GM18909 (cell line): ENCODE measurements around the gene ZNF785.
A peak's percentile ranks its signal among the peaks of the same experiment; 100 is the strongest.
"Not testable (repeated sequence)": the region's sequence is repeated elsewhere in the genome, so short reads cannot be mapped to it uniquely, and the experiment has no call there.

Source experiments
- ATAC-seq: cut with Tn5 transposase; IDR thresholded peaks from one replicate; pipeline ENCODE4 v1.9.1; 2021; ENCODE audit warnings: mild to moderate bottlenecking; ENCODE audit not compliant: unreplicated experiment, poor library complexity

ZNF785 gene

DNA sequence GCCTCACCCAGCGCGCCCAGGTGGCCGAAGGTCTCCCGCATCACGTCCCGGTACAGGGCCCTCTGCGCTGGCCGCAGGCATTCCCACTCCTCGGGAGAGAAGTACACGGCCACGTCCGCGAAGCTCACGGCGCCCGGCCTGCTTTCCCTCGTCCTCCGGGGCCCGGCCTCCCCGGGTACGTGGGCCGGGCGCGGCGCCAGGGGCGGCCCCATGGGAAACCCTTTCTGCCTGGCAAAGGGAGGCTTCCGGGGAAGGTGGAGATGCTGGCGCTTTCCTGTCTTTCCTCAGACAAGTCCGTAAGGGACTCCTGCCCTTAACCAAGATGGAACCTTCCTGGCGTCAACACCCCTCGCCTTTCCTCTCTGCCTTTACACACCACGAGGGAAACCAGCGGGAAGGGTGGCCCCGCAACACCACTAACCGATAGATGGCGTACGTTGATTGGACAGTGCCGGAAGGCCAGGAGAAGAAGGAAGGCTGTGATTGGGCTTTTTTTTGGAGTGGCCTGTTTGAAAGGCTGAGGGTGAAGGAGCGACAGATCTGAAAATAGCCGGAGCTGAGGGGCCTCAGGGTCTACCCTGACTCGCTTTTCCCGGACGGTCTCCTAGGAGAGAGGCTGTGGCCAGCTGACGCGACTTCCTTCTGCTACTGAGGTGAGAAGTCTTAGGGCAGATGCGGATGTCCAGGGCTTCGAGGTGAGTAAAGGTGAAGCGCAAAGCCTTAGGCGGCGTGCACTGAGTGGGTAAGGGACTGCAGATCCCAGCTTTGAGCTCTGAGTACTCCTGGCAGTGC is at the start of gene ZNF785:
ZNF785 (minus strand) TSS at position 298 of the 792 bp plus-strand sequence; CDS start at position 212, 86 bp downstream.
- peak; percentile 91 for ATAC-seq

DNA sequence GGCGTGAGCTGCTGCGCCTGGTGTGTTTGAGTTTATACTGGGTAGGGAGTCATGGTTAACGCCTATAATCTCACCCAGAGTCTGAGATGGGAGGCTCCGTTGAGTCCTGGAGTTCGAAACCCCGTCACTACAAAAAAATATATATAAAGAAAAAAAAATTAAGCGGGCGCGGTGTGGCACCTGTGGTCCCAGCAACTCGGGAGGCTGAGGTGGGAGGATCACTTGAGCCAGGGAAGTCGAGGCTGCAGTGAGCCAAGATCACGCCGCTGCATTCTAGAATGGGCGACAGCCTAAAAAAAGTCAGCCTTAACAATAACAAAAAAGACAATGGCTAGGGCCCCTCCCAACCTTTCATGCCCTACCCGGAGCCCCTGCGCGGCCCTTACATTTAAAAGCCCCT is 48.0 kb upstream of the ZNF785 start:
- ATAC-seq: no peak

DNA sequence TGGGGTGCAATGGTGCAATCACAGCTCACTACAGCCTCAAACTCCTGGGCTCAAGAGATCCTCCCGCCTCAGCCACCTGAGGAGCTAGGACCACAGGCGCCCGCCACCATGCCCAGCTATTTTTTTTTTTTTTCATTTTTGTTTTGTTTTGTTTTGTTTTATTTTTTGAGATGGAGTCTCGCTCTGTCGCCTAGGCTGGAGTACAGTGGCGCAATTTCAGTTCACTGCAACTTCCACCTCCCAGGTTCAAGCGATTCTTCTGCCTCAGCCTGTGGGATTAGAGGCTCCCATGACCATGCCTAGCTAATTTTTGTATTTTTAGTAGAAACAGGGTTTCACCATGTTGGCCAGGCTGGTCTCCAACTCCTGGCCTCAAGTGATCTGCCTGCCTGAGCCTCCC is 47.0 kb upstream of the ZNF785 start:
- not testable (repeated sequence) for ATAC-seq

DNA sequence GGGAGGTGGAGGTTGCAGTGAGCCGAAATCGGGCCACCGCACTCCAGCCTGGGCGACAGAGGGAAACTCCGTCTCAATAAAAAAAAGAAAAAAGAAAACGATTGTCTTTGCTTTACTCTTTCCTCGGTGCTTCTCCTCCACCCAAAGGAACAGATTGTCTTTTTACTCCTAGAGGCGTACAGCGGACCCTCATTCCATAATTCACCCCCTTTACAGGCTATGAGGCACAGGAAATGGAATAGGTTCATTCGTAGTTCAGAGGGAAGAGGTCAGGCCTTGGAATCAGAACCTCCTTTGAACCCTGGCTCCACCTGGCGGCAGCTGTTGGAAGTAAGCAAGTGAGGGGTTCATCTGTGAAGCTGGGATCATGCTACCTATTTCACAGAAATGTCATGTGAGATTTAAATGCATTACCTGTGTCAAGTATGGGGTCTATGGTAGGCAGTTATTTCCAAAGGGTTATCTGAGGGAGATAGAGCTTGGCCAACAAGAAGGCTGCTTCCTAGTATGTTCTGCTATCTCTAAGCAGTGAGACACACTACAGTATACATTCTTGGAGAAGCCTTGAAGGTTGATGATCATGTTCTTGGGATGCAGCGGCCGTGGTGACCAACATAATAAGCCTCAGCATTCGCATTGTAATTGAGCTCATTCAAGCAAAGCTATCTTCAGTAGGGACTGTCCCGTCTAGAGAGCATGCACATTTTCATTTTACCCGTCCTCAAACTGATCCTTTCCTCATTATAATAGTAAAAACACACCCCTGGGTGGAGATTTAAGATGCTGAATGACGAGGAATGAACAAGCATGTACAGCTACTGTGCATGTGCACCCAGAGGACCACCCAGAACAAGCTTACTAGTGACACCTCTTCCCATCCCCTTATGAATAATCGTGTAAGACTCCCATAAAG is 43.4 kb upstream of the ZNF785 start:
- ATAC-seq: no peak

DNA sequence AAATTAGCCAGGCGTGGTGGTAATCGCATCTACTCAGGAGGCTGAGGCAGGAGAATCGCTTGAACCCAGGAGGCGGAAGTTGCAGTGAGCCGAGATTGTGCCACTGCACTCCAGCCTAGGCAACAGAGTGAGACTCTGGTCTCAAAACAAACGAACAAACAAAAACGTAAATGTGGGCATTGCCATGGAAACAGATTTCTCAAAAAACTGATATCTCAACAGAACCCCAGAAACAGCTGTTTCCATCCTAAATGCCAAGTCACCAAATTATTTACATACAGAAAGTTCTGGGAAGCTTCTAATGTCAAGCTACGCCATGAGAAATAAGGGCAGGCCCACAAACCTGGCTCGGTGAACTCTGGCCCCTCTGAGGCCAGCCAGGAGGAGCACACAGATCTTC is 40.7 kb upstream of the ZNF785 start:
- ATAC-seq: no peak

DNA sequence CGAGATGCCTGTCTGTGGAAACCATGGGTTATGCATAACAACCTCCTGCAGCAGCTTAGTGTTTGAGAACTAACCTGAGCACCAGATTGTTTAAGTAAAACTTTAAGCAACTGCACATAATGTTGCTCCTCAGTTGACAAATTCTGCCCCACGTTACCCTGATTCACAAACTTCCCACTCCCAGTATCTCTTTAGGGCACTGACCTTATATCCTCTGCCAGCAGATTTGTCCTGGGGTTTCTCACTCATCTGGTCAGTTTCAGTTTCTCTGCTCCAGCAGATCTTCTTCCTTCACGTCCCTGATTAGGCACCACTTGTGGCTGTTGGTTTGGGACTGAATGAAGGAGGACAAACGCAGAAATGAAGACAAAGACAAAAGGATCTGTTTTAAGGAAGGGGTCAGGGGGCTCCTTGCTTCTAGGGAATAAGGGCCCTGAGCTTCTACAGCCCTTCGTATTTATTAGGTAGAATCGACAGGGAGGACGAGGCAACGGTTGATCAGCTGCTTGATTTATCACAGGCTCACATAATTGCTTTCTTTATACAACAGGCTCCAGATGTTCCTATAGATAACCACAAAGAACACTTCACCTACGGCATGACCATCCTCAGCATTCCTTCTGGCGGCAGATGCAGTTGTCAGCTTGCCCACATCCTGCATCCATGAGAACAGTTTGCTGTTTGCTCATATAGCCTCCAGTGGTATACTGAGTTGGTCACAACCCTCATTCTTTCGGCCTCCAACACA is 38.2 kb upstream of the ZNF785 start:
- ATAC-seq: no peak

DNA sequence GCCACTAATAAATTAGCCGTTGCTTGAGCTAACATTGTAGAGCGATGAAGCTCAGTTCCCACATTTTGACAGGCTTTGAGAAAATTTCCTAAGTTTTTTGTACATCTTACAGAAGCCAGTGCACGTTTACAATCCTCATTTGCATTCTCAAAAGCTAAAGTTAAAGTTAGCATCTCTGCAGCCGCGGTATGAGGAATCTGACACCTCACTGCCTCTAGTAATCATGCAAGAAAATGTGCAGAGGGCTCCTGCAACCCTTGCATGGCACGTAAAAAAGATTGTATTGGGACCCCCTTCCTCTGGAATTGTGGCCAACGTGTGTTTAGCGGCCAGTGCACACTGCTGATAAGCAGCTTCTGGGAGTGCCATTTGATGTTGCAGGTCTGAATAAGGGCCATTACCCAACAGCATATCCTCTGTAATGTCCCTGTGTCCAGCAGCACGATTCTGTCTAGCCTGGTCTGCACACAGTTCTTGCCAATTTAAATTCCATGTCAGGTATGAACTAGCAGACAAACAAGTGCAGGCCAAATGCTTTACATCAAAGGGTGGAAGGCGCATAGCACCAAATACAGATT is 37.0 kb upstream of the ZNF785 start:
- no peak for ATAC-seq

DNA sequence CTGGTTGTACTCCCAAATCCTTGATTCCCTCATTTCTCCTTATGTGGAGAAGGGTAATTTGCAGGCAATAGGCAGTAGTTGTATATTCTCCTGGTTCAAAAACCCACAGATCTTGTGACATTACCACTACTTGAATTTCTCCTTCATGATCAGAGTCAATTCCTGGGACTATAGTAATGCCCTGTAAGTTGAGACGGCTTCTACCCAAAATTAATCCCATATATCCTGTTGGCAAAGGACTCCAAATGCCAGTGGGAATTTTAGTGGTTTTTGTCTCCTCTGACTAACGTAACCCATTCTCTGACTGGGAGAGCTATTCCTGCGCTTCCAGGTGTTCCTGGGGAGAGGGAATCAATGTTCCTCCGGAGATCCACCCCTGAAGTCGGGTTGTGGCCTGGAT is 36.3 kb upstream of the ZNF785 start:
- no peak for ATAC-seq

DNA sequence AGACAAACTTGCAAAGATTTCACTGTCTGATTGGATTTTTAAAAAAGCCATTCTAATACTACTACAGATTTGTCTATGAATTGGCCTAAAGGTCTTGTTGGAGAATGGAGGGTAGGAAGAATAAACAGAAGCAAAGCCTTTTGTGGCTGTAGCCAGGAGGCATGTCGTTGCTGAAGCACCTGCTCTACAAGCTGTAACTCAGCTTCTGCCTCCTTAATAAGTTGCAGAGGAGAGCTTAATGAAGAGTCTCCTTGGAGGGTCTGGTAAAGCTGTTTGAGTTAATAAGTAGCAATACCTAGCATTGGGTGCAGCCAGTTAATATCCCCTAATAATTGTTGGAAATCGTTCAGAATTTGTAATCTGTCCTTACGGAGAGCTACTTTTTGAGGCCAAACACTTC is 34.7 kb upstream of the ZNF785 start:
- no peak for ATAC-seq

DNA sequence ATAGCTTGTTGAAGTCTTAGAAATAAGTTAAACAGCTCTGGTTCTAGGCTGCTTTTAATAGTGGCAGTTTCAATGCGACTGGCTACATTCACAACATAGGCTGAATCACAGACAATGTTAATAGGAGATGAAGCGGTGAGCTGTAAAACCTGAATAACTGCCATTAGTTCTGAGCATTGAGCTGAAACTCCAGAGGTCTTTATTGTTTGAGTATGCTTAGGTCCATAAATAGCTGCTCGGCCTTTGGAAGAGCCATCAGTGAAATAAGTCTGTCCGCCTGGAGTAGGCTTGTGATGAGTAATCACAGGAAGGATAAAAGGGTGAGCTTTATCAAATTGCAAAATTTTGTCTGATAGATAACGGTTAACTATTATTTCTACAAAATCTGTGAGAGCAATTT is 34.1 kb upstream of the ZNF785 start:
- no peak for ATAC-seq

DNA sequence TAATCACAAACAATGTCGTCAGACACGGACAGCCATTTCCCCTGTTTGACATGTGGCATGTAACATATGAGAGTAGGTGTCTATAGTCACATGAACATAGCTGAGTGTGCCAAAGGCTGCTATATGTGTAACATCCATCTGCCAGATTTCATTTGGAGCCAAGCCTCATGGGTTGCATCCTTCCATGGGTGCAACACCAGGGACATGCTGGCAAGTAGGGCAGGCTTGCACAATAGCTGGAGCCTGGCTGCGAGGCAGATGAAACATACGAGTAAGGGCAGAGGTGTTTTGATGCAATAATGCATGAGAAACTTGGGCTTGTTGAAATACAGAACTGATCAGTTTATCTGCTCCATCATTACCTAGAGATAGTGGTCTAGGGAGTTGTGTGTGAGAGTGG is 33.7 kb upstream of the ZNF785 start:
- ATAC-seq: no peak

DNA sequence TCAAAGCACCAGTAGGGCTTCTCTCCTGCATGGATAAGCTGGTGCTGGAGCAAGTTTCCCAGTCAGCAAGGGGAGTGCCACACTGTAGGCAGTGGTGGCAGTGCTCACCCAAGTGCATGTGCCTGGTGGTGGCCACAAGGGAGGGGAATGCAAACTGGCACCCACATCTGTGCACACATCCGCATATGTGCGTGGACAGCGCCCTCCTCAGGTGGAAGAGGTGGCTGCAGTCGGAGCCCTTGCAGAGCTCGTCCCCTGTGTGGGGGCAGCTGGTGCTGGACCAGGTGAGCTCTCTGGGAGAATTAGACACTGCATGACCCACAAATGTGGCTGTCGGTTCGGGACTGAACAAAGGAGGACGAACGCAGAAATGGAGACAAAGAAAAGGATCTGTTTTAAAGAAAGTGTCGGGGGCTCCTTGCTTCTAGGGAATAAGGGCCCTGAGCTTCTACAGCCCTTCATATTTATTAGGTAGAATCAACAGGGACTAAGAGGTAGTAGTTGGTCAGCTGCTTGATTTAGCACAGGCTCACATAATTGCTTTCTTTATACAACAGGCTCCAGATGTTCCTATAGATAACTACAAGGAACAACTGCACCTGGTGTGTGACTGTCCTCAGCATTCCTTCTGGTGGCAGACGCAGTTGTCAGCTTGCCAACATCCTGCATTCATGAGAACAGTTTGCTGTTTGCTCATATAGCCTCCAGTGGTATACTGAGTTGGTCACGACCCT is 30.0 kb upstream of the ZNF785 start:
- no peak for ATAC-seq

DNA sequence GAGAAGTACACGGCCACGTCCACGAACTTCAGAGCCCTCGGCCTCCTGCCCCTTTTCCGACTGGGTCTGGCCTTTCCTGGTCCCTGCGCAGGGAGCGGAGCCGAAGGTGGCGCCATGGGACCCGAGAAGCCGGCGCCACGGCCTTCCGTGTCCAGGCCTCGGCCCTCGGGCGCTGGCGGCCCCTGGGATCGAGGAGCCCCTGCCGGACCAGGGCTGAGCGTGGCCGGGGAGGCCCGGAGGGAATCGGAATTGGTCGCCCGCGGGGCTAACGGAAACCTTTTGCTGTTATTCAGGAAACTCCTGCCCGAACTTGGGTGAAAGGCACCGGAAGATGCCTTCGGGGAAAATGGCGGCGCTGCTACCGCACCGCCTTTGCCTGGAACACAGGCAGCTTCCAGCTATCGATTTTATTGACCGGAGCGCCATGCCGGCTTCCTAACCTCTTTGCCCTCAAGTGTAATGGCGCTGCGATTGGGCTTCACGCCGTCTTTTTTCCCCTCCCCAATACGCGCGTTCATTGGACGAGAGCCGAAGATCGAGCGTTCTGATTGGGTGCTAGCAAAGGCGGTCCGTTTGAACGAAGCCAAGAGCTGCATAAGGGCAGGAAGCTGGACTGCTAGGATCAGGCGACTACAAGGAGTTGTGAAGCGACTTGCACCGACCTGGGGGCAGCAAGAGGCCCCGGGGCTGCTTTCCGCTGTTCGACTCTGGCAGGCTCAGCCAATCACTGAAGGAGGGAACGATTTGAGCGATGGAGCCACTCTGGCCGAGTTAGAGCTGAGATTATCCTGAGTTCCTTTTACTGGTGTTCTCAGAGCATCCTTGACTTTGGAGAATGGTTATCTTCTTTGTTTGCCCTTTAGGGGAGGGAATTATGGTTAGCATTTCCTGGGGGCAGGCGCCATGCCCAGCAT is 24.7 kb upstream of the ZNF785 start, which contains the start of gene ZNF689:
ZNF689 (minus strand) TSS at position 464 of the 914 bp plus-strand sequence; CDS start at position 116, 348 bp downstream.
- peak; percentile 88 for ATAC-seq

DNA sequence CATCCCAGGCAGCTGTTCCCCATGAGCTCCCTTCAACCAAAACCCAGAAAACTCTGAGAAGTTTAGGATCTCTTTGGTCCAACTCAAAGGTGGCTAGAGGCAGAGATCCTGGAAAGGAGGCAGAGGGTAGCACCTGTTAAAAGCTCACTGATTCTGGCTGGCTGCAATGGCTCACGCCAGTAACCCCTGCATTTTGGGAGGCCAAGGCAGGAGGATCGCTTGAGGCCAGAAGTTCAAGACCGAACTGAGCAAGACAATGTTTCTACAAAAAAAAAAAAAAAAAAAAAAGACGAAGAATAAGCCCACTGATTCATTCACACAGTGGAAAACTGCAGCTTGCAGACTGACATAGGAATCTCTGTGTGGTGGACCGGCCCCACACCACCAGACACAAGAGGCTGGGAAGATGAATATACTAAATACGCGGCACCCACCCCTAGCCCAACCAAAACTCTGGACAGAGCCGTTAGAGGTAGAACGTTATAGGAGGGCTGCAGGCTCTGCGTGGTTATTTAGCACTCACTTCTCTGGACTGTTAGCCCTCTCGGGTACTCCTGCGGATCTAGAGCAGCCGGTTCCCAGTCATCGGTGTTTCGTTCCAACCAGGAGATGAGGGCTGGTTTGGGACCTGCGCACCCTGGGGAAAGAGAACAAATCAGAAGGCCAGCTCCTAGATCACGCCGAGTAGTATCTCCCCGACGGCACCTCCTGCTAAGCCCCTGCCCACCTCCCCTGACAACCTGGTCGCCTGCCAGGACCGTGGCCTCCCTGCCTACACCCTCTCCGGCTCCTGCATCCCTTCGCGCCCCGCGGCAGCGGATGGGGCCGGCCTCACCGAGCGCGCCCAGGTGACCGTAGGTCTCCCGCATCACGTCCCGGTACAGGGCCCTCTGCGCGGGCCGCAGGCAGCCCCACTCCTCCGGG is 23.8 kb upstream of the ZNF785 start:
- peak; percentile 24 for ATAC-seq

DNA sequence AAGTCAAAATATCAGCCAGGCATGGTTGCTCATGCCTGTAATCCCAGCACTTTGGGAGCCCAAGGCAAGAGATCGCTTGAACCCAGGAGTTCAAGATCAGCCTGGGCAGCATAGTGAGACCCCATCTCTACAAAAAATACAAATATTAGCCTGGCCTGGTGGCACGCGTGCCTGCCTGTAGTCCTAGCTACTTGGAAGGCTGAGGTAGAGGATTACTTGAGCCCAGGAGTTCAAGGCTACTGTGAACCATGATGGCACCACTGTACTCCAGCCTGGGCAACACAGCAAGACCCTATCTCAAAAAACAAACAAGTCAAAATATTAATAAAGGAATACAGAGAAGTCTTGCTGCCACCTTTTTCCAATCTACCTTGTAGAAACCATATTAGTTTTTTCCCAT is 20.5 kb upstream of the ZNF785 start:
- no peak for ATAC-seq

DNA sequence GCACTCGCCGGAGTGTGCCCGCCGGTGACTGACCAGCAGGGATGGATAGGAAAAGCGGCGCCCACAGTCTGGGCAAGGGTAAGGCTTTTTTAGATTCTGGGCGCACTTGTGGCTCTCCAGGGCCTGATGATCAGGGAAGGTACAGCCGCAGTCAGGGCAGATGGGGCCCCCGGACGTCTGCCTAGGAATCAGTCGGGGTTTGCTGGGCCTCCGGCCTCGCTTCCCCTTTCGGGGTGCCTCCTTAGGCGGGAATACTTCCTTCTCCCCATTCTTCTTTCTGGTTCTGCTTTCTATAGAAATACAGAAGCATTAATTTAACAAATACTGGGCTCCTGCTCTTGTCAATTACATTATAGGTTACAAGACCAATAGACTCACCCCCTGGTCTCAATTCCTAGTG is 19.7 kb upstream of the ZNF785 start:
- ATAC-seq: no peak

DNA sequence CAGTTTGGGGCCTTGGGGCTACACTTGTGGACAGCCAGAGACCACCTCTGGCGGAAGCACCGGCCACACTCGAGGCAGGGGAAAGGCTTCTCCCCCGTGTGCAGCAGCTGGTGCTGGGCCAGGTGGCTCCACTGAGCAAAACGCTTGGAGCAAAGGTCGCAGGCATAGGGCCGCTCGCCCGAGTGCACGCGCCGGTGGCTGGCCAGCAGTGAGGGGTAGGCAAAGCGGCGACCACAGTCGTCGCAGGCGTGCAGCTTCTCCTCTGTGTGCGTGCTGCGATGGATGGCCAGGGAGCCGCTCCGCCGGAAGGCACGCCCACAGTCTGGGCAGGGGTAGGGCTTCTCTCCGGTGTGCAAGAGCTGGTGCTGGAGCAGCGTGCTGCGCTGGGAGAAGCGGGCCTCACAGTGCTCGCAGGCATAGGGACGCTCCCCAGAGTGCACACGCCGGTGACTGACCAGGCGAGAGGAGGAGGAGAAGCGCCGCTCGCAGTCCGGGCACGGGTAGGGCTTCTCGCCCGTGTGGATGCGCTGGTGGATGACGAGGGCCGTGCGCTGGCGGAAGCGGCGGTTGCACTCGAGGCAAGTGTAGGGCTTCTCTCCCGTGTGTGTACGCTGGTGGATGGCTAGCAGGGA is 18.9 kb upstream of the ZNF785 start:
- ATAC-seq: no peak
